Measurements from ENCODE around the gene GOLIM4. TPM values are rescaled to one million over a fixed set of nuclear protein-coding genes. Genes with fewer than 3 reads are reported as not detected.

GOLIM4 gene
- total RNA-seq, 1 experiment from 2014 or later = 12.2 TPM

GRCh38 chr3:168054447-168054846 lies 41.3 kb downstream of the GOLIM4 start:
- intact Hi-C loops (cut with micrococcal nuclease; ENCODE audit: unreplicated experiment) = no loop called here
- Histone ChIP-seq H3K4me3 (ENCODE audit: low read depth, low read length, poor library complexity, severe bottlenecking) (no peak overlapping the region), H3K9me3 (ENCODE audit: low read depth, low read length, poor library complexity, severe bottlenecking) (no peaks in the 10 kb centered on the region), H3K36me3 (ENCODE audit: insufficient read depth, low read length, poor library complexity, severe bottlenecking) (no peaks in the 10 kb centered on the region), H3K27me3 (replicated peaks; ENCODE audit: insufficient read depth, low read depth, low read length, poor library complexity) (no peaks in the 10 kb centered on the region), H3K4me1 (ENCODE audit: insufficient read depth, low read length, poor library complexity, severe bottlenecking) (no peaks in the 10 kb centered on the region), H3K27ac (ENCODE audit: low read depth, low read length, poor library complexity, severe bottlenecking) (no peak overlapping the region)
- POLR2A ChIA-PET (ENCODE audit: low non-redundant PET) = no interaction called here
- TF ChIP-seq, protein P1, sequence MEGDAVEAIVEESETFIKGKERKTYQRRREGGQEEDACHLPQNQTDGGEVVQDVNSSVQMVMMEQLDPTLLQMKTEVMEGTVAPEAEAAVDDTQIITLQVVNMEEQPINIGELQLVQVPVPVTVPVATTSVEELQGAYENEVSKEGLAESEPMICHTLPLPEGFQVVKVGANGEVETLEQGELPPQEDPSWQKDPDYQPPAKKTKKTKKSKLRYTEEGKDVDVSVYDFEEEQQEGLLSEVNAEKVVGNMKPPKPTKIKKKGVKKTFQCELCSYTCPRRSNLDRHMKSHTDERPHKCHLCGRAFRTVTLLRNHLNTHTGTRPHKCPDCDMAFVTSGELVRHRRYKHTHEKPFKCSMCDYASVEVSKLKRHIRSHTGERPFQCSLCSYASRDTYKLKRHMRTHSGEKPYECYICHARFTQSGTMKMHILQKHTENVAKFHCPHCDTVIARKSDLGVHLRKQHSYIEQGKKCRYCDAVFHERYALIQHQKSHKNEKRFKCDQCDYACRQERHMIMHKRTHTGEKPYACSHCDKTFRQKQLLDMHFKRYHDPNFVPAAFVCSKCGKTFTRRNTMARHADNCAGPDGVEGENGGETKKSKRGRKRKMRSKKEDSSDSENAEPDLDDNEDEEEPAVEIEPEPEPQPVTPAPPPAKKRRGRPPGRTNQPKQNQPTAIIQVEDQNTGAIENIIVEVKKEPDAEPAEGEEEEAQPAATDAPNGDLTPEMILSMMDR (conservative IDR thresholded peaks at IDR 0.05; ENCODE audit: low read depth, low read length) = no peak
- no peak for TF ChIP-seq EZH2 (IDR thresholded peaks at IDR 0.05; ENCODE audit: borderline replicate concordance, low read depth, low read length, poor library complexity, severe bottlenecking)
- BruUV-seq (replicated peaks) = no TSS peak
- no peak for DNase-seq (ENCODE audit: low spot score)
- CTCF ChIA-PET = no interaction called here

DNA sequence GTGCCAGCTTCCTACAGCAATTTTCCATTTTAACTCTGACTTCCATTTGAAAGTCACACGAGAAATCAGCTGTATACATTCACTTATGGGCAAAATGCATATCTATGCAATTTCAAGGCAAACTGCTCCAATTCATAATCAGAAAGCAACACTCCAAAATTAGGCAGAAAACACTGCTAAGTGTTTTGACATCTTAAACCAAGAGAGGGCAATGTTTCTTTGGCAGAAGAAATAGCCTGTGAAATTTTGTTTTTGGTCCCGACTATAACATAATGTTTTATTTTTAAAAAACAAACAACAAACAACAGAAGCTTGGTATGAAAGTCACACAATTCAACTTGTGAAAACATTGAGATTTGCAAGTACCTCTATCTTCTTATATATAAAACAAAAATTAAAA lies 42.6 kb downstream of the GOLIM4 start:
- POLR2A ChIA-PET (ENCODE audit: low non-redundant PET) = no interaction called here

GRCh38 chr3:168052515-168052914 lies 43.2 kb downstream of the GOLIM4 start:
- DNase-seq (ENCODE audit: low spot score) = no peak
- BruUV-seq (replicated peaks) = no TSS peak
- ChIA-PET CTCF (interaction anchor here (0.8 kb wide), 1 partner anchor 12 kb away, joined by 3 read pairs; no protein-coding TSS in a partner anchor), POLR2A (ENCODE audit: low non-redundant PET) (no interaction called here)
- Histone ChIP-seq H3K36me3 (ENCODE audit: insufficient read depth, low read length, poor library complexity, severe bottlenecking) (no peaks in the 10 kb centered on the region), H3K4me1 (ENCODE audit: insufficient read depth, low read length, poor library complexity, severe bottlenecking) (no peaks in the 10 kb centered on the region), H3K4me3 (ENCODE audit: low read depth, low read length, poor library complexity, severe bottlenecking) (no peak overlapping the region), H3K27ac (ENCODE audit: low read depth, low read length, poor library complexity, severe bottlenecking) (no peak overlapping the region), H3K9me3 (ENCODE audit: low read depth, low read length, poor library complexity, severe bottlenecking) (no peaks in the 10 kb centered on the region), H3K27me3 (replicated peaks; ENCODE audit: insufficient read depth, low read depth, low read length, poor library complexity) (no peaks in the 10 kb centered on the region)
- intact Hi-C loops (cut with micrococcal nuclease; ENCODE audit: unreplicated experiment) = no loop called here
- no peak for TF ChIP-seq EZH2 (IDR thresholded peaks at IDR 0.05; ENCODE audit: borderline replicate concordance, low read depth, low read length, poor library complexity, severe bottlenecking)
- TF ChIP-seq, protein P1 (conservative IDR thresholded peaks at IDR 0.05; ENCODE audit: low read depth, low read length) = no peak

More for the DNA sequence above, 42.6 kb downstream of the GOLIM4 start:
- H3K4me1 ChIP-seq (ENCODE audit: insufficient read depth, low read length, poor library complexity, severe bottlenecking) = no peaks in the 10 kb centered on the region
- DNase-seq (ENCODE audit: low spot score) = no peak
- BruUV-seq (replicated peaks) = no TSS peak
- intact Hi-C loops (cut with micrococcal nuclease; ENCODE audit: unreplicated experiment) = no loop called here
- no peak overlapping the region for H3K4me3 ChIP-seq (ENCODE audit: low read depth, low read length, poor library complexity, severe bottlenecking)
- CTCF ChIA-PET = no interaction called here
- no peaks in the 10 kb centered on the region for H3K36me3 ChIP-seq (ENCODE audit: insufficient read depth, low read length, poor library complexity, severe bottlenecking)
- H3K27me3 ChIP-seq (replicated peaks; ENCODE audit: insufficient read depth, low read depth, low read length, poor library complexity) = no peaks in the 10 kb centered on the region
- no peak for TF ChIP-seq EZH2 (IDR thresholded peaks at IDR 0.05; ENCODE audit: borderline replicate concordance, low read depth, low read length, poor library complexity, severe bottlenecking)
- TF ChIP-seq, protein P1 (conservative IDR thresholded peaks at IDR 0.05; ENCODE audit: low read depth, low read length) = 0 out of 2 replicates have a peak, but pooled peaks have one; percentile 20
- no peaks in the 10 kb centered on the region for H3K9me3 ChIP-seq (ENCODE audit: low read depth, low read length, poor library complexity, severe bottlenecking)
- no peak overlapping the region for H3K27ac ChIP-seq (ENCODE audit: low read depth, low read length, poor library complexity, severe bottlenecking)

All from A673 (cell line).